Activated CD8-positive, alpha-beta T cell treated with anti-CD3 and anti-CD28 coated beads for 36 hours (primary cell): ENCODE measurements around the gene STT3B. TPM values are rescaled to one million over a fixed set of nuclear protein-coding genes. Genes with fewer than 3 reads are reported as not detected.

Experiments
- ATAC-seq: fragments of 200-7000 bp; cut with Tn5 transposase; one replicate; pipeline ENCODE4 v1.10.0; 2021; ENCODE audit warnings: mild to moderate bottlenecking, moderate library complexity
- CTCF ChIA-PET: fragments of 350-600 bp; sonication (Branson Sonifier 250); formaldehyde crosslinking; loops from one replicate; lab custom pipeline; 2021; ENCODE audit warnings: antibody characterized with exemption; lab: Charles Lee
- POLR2A ChIA-PET: fragments of 350-600 bp; sonication (Branson Sonifier 250); formaldehyde crosslinking; loops from one replicate; lab custom pipeline; 2021; ENCODE audit warnings: antibody characterized with exemption; lab: Charles Lee
- DNase-seq: peaks from one replicate; pipeline ENCODE4 v3.0.0-alpha.2; 2020
- H3K27ac Mint-ChIP-seq: one replicate; pipeline ENCODE4 v1.8.0; 2021; ENCODE audit warnings: mild to moderate bottlenecking, mixed read lengths
- H3K27me3 Mint-ChIP-seq: one replicate; pipeline ENCODE4 v1.8.0; 2021; ENCODE audit warnings: mixed read lengths
- H3K36me3 Mint-ChIP-seq: one replicate; pipeline ENCODE4 v1.8.0; 2021; ENCODE audit warnings: low read depth, mixed read lengths
- H3K4me1 Mint-ChIP-seq: one replicate; pipeline ENCODE4 v1.8.0; 2021; ENCODE audit warnings: low read depth, mixed read lengths
- H3K4me3 Mint-ChIP-seq: one replicate; pipeline ENCODE4 v1.8.0; 2021; ENCODE audit warnings: mild to moderate bottlenecking, moderate library complexity, mixed read lengths
- H3K9me3 Mint-ChIP-seq: one replicate; pipeline ENCODE4 v1.8.0; 2021; ENCODE audit warnings: mixed read lengths
- CTCF ChIP-seq: fragments of 200-600 bp; IDR thresholded peaks from one replicate; pipeline ENCODE4 v1.8.0; 2022; ENCODE audit warnings: antibody characterized with exemption, mild to moderate bottlenecking
- intact Hi-C: fragments of 100-400 bp; cut with micrococcal nuclease; formaldehyde crosslinking; loops from one replicate; pipeline ENCODE4 v1.10.0; 2022
- total RNA-seq, 2 experiments: library from RNA; stranded (reverse); gene quantifications; one replicate each; pipeline ENCODE4 v1.2.3, GENCODE V29; 2021

The STT3B gene
- total RNA-seq, 2 experiments from 2014 or later = 92.8 to 103 TPM

- Mint-ChIP-seq H3K27me3 (no peaks in the 10 kb centered on the region), H3K27ac (peak overlapping the region; percentile 99), H3K4me3 (no peak overlapping the region), H3K36me3 (peaks cover 10% of the 10 kb centered on the region), H3K9me3 (no peaks in the 10 kb centered on the region), H3K4me1 (peaks cover 12% of the 10 kb centered on the region)
- TF ChIP-seq CTCF = no peak
- intact Hi-C loops = loop anchor here (10.0 kb wide), 2 partner anchors 233 to 317 kb away; no protein-coding TSS in a partner anchor
- DNase-seq (peak; percentile 99), ATAC-seq (peak; percentile 89)
- ChIA-PET CTCF (interaction anchor here (0.7 to 2.8 kb wide), 16 partner anchors 10 to 763 kb away, joined by 3 to 13 read pairs (median 4); no protein-coding TSS in a partner anchor), POLR2A (interaction anchor here (0.9 to 3.6 kb wide), 17 partner anchors 10 to 877 kb away, joined by 3 to 27 read pairs (median 5); no protein-coding TSS in a partner anchor)
Observed at GRCh38 chr3:31531992-31532586, 636 bp upstream of the STT3B start.

- TF ChIP-seq CTCF = no peak
- DNase-seq = peak; percentile 74
- ChIA-PET POLR2A (interaction anchor here (0.6 to 3.6 kb wide), 25 partner anchors 12 to 916 kb away, joined by 3 to 27 read pairs (median 4); no protein-coding TSS in a partner anchor), CTCF (interaction anchor here (0.6 to 2.8 kb wide), 8 partner anchors 11 to 765 kb away, joined by 3 to 13 read pairs (median 6); no protein-coding TSS in a partner anchor)
- Mint-ChIP-seq H3K36me3 (peaks cover 20% of the 10 kb centered on the region), H3K27ac (peak overlapping the region; percentile 93), H3K4me1 (peaks cover 26% of the 10 kb centered on the region), H3K27me3 (no peaks in the 10 kb centered on the region), H3K9me3 (no peaks in the 10 kb centered on the region), H3K4me3 (no peak overlapping the region)
- intact Hi-C loops = loop anchor here (10.0 kb wide), 2 partner anchors 231 to 319 kb away; no protein-coding TSS in a partner anchor
- ATAC-seq = peak; percentile 0
Observed at GRCh38 chr3:31533169-31534064, 692 bp downstream of the STT3B start.

- Mint-ChIP-seq H3K27me3 (no peaks in the 10 kb centered on the region), H3K4me3 (no peak overlapping the region), H3K4me1 (peaks cover 32% of the 10 kb centered on the region), H3K36me3 (peaks cover 23% of the 10 kb centered on the region), H3K9me3 (no peaks in the 10 kb centered on the region), H3K27ac (peak overlapping the region; percentile 93)
- POLR2A ChIA-PET = interaction anchor here (0.6 to 3.6 kb wide), 12 partner anchors 12 to 916 kb away, joined by 3 to 27 read pairs (median 4); no protein-coding TSS in a partner anchor
- ATAC-seq (no peak), DNase-seq (no peak)
- CTCF ChIA-PET = interaction anchor here (0.6 to 2.7 kb wide), 4 partner anchors 11 to 379 kb away, joined by 3 to 13 read pairs (median 9); no protein-coding TSS in a partner anchor
- no peak for TF ChIP-seq CTCF
- intact Hi-C loops = loop anchor here (10.0 kb wide), 2 partner anchors 231 to 319 kb away; no protein-coding TSS in a partner anchor
Observed at GRCh38 chr3:31534065-31534425, 1.3 kb downstream of the STT3B start.

GRCh38 chr3:31536497-31536896 is 3.8 kb downstream of the STT3B start:
- DNase-seq (no peak), ATAC-seq (no peak)
- TF ChIP-seq CTCF = no peak
- ChIA-PET CTCF (interaction anchor here (0.6 to 1.9 kb wide), 6 partner anchors 14 to 232 kb away, joined by 3 to 5 read pairs (median 4); no protein-coding TSS in a partner anchor), POLR2A (interaction anchor here (0.9 kb wide), 1 partner anchor 10 kb away, joined by 3 read pairs; no protein-coding TSS in a partner anchor)
- H3K4me3 Mint-ChIP-seq = no peak overlapping the region
- peaks cover 55% of the 10 kb centered on the region for H3K4me1 Mint-ChIP-seq
- H3K27me3 Mint-ChIP-seq = no peaks in the 10 kb centered on the region
- H3K36me3 Mint-ChIP-seq = peaks cover 28% of the 10 kb centered on the region
- H3K9me3 Mint-ChIP-seq = no peaks in the 10 kb centered on the region
- peak overlapping the region; percentile 80 for H3K27ac Mint-ChIP-seq
- intact Hi-C loops = loop anchor here (10.0 kb wide), 2 partner anchors 228 to 322 kb away; no protein-coding TSS in a partner anchor
